HCT116 (cell line): ENCODE data around the gene FAM171A2. TPM values are rescaled to one million over a fixed set of nuclear protein-coding genes. Genes with fewer than 3 reads are reported as not detected.

Experiments used
- ATAC-seq: fragments of 200-7000 bp; cut with Tn5 transposase; 2 replicates; pipeline ENCODE4 v1.9.1; 2020; ENCODE audit warnings: mild to moderate bottlenecking, moderate library complexity
- Bru-seq: library from RNA; stranded (reverse); fragments of 400-500 nt; gene quantifications from one replicate; lab custom pipeline; 2021; lab: Mats Ljungman, UMichigan
- BruChase-seq, 2 experiments: library from RNA; stranded (reverse); fragments of 400-500 nt; gene quantifications; one replicate each; lab custom pipeline; 2021; lab: Mats Ljungman, UMichigan
- BruUV-seq: library from RNA; stranded (reverse); fragments of 400-500 nt; replicated peaks from 2 replicates; lab custom pipeline; 2021; lab: Mats Ljungman, UMichigan
- CTCF ChIA-PET: fragments of 300-600 bp; sonication (Branson Sonifier 250); formaldehyde crosslinking; loops from one replicate; lab custom pipeline; 2021; ENCODE audit warnings: antibody characterized with exemption; lab: Charles Lee
- POLR2A ChIA-PET: fragments of 300-600, 350-600 bp; sonication (Branson Sonifier 250); formaldehyde crosslinking; loops from one replicate; lab custom pipeline; 2021; ENCODE audit warnings: antibody characterized with exemption; lab: Charles Lee
- RAD21 ChIA-PET, 2 experiments: fragments of 300-600 bp; sonication (Branson Sonifier 250); formaldehyde crosslinking; loops; one replicate each; lab custom pipeline; 2023; ENCODE audit warnings: low total read pairs in 2 of 2; ENCODE audit not compliant: uncharacterized antibody in 2 of 2, unreplicated experiment in 2 of 2, low non-redundant PET in 1 of 2; lab: Charles Lee
- DNase-seq: peaks from one replicate; pipeline ENCODE4 v3.0.0-alpha.2; 2010; ENCODE audit warnings: low read depth, low spot score
- H2AFZ ChIP-seq: fragments of 200-600 bp; shearing (Covaris generic), sonication (generic); 2 replicates; pipeline ENCODE4 v1.6.1; 2017; ENCODE audit warnings: low read depth, mixed run types, mixed read lengths, antibody characterized with exemption, low read length; ENCODE audit not compliant: poor library complexity, severe bottlenecking
- H3K27ac ChIP-seq: 2 replicates; pipeline ENCODE4 v1.5.1; 2012; ENCODE audit warnings: low read depth, low read length
- H3K27me3 ChIP-seq: fragments of 200-600 bp; sonication (generic); 2 replicates; pipeline ENCODE4 v1.6.1; 2016; ENCODE audit warnings: mixed run types, low read length, mixed read lengths; ENCODE audit not compliant: insufficient read depth
- H3K36me3 ChIP-seq, 2 experiments: fragments of 200-500 bp in 1 of 2; fragments of 200-600 bp in 1 of 2; sonication (Bioruptor generic) in 1 of 2; sonication (generic) in 1 of 2; 2 replicates each; pipeline versions ENCODE4 v1.5.1 to v1.6.1; 2014 to 2016; ENCODE audit warnings: low read length in 2 of 2, inconsistent platforms in 1 of 2, mixed read lengths in 1 of 2, mixed run types in 1 of 2; ENCODE audit not compliant: insufficient read depth in 2 of 2, control insufficient read depth in 1 of 2
- H3K4me1 ChIP-seq, 2 experiments: fragments of 200-600 bp in 1 of 2; sonication (generic) in 1 of 2; 2 replicates each; pipeline versions ENCODE4 v1.5.1 to v1.6.1; 2012 to 2017; ENCODE audit warnings: low read length in 2 of 2, inconsistent platforms in 1 of 2, mild to moderate bottlenecking in 1 of 2, mixed read lengths in 1 of 2, mixed run types in 1 of 2, moderate library complexity in 1 of 2; ENCODE audit not compliant: insufficient read depth in 2 of 2, control insufficient read depth in 1 of 2
- H3K4me2 ChIP-seq: fragments of 200-600 bp; sonication (generic); 2 replicates; pipeline ENCODE4 v1.6.1; 2017; ENCODE audit warnings: mixed run types, low read length, mixed read lengths
- H3K4me3 ChIP-seq, 2 experiments: fragments of 200-600 bp in 1 of 2; sonication (generic) in 1 of 2; replicated peaks in 1 of 2; 2 replicates each; pipeline ENCODE4 v1.5.1; 2011 to 2016; ENCODE audit warnings: low read length in 2 of 2, control low read depth in 1 of 2, low read depth in 1 of 2, mild to moderate bottlenecking in 1 of 2, mixed read lengths in 1 of 2, mixed run types in 1 of 2
- H3K79me2 ChIP-seq: fragments of 200-600 bp; sonication (generic); 2 replicates; pipeline ENCODE4 v1.6.1; 2017; ENCODE audit warnings: mild to moderate bottlenecking, mixed run types, low read length, moderate library complexity, mixed read lengths; ENCODE audit not compliant: insufficient read depth
- H3K9ac ChIP-seq: fragments of 200-600 bp; sonication (generic); 2 replicates; pipeline ENCODE4 v1.6.1; 2016; ENCODE audit warnings: low read length, mixed read lengths
- H3K9me2 ChIP-seq: fragments of 200-600 bp; sonication (generic), shearing (Covaris generic); 2 replicates; pipeline ENCODE4 v1.6.1; 2017; ENCODE audit warnings: mixed run types, mild to moderate bottlenecking, moderate library complexity; ENCODE audit not compliant: insufficient read depth
- H3K9me3 ChIP-seq, 2 experiments: fragments of 200-500 bp in 1 of 2; fragments of 200-600 bp in 1 of 2; sonication (Bioruptor generic) in 1 of 2; sonication (generic) in 1 of 2; 2 replicates each; pipeline ENCODE4 v1.6.1; 2014 to 2017; ENCODE audit warnings: low read length in 2 of 2, mixed read lengths in 2 of 2, inconsistent platforms in 1 of 2, low read depth in 1 of 2, mild to moderate bottlenecking in 1 of 2, mixed run types in 1 of 2, moderate library complexity in 1 of 2; ENCODE audit not compliant: control insufficient read depth in 1 of 2, insufficient read depth in 1 of 2
- H4K20me1 ChIP-seq: fragments of 200-600 bp; sonication (generic), shearing (Covaris generic); 2 replicates; pipeline ENCODE4 v1.6.1; 2017; ENCODE audit warnings: mixed run types, mild to moderate bottlenecking, moderate library complexity; ENCODE audit not compliant: insufficient read depth
- ATF3 ChIP-seq: IDR thresholded peaks from 2 replicates; pipeline ENCODE4 v1.6.1; 2012
- CTCF ChIP-seq, 3 experiments: fragments of 200-600 bp in 1 of 3; sonication (generic) in 1 of 3; IDR thresholded peaks in 2 of 3; conservative IDR thresholded peaks in 1 of 3; 2 replicates each; pipeline ENCODE4 v1.5.1; 2012 to 2017; ENCODE audit warnings: low read depth in 2 of 3, low read length in 2 of 3, antibody characterized with exemption in 1 of 3, borderline replicate concordance in 1 of 3, control low read depth in 1 of 3, mild to moderate bottlenecking in 1 of 3, mixed read lengths in 1 of 3, mixed run types in 1 of 3, moderate library complexity in 1 of 3; ENCODE audit not compliant: insufficient read depth in 1 of 3
- JUND ChIP-seq: IDR thresholded peaks from 2 replicates; pipeline ENCODE4 v1.6.1; 2012
- POLR2A ChIP-seq: IDR thresholded peaks from 2 replicates; pipeline ENCODE4 v1.7.0; 2011; ENCODE audit warnings: borderline replicate concordance; ENCODE audit not compliant: insufficient read depth, insufficient read length; ENCODE audit errors: extremely low read depth
- POLR2AphosphoS5 ChIP-seq: IDR thresholded peaks from 2 replicates; pipeline ENCODE4 v1.6.1; 2011; ENCODE audit warnings: mild to moderate bottlenecking, low read depth, low read length, moderate library complexity
- REST ChIP-seq: IDR thresholded peaks from 2 replicates; pipeline ENCODE4 v1.6.1; 2012; ENCODE audit warnings: low read depth
- SIN3A ChIP-seq: IDR thresholded peaks from 2 replicates; pipeline ENCODE4 v1.6.1; 2012; ENCODE audit warnings: low read depth
- YY1 ChIP-seq: IDR thresholded peaks from 2 replicates; pipeline ENCODE4 v1.6.1; 2011; ENCODE audit warnings: low read length, low read depth, moderate library complexity, mild to moderate bottlenecking; ENCODE audit not compliant: insufficient replicate concordance; ENCODE audit errors: extremely low read depth
- ZBTB33 ChIP-seq: IDR thresholded peaks from 2 replicates; pipeline ENCODE4 v1.6.1; 2011; ENCODE audit warnings: mild to moderate bottlenecking, low read length, moderate library complexity; ENCODE audit not compliant: insufficient replicate concordance; ENCODE audit errors: extremely low read depth
- ZFX ChIP-seq: fragments of 450-650 bp; IDR thresholded peaks from 2 replicates; pipeline ENCODE4 v1.6.1; 2017
- intact Hi-C: fragments of 100-400 bp; cut with micrococcal nuclease; formaldehyde crosslinking; loops from 2 replicates; pipeline ENCODE4 v1.10.0; 2022
- long read RNA-seq: library from polyadenylated mRNA; unstranded; transcript quantifications from one replicate; pipeline ENCODE4 v2.0.0, GENCODE V29; 2021; ENCODE audit not compliant: unreplicated experiment
- polyA plus RNA-seq: library from polyadenylated mRNA; unstranded; fragments of >200 nt; gene quantifications from 2 replicates; pipeline ENCODE4 v1.2.1, GENCODE V29; 2012; ENCODE audit warnings: missing spikeins
- total RNA-seq: library from RNA; stranded (reverse); gene quantifications from one replicate; pipeline ENCODE4 v1.2.1, GENCODE V29; 2021; ENCODE audit not compliant: unreplicated experiment

The FAM171A2 gene
- 18.0 TPM for total RNA-seq
- 12.5 and 12.7 TPM in 2 replicates for polyA plus RNA-seq
- percentile 40 among the genes with signal in this experiment for Bru-seq, nascent RNA
- percentile 43 among the genes with signal in this experiment for BruChase-seq, experiment 1, labeled RNA remaining after a 6-hour chase
- BruChase-seq, experiment 2, labeled RNA remaining after a 2-hour chase: percentile 43 among the genes with signal in this experiment
- long read RNA-seq, partial matches to known transcripts: 7 of 39 reads
- long read RNA-seq, other reads (novel, unspliced or antisense): 31 of 39 reads

GRCh38 chr17:44363613-44364159 lies at the start of gene FAM171A2:
TSS of gene FAM171A2 (minus strand) at chr17:44363853. CDS start at chr17:44363714, 139 bp downstream.
- peak within 1 kb of the TSS; percentile 72; the same call in 1 of the 2 replicates for H3K27ac ChIP-seq
- intact Hi-C loops: loop anchor here (10.0 kb wide), 1 partner anchor 459 kb away; the partner anchor contains the start of gene MPP2
- DNase-seq: no peak

More at GRCh38 chr17:44363613-44364159, at the start of gene FAM171A2:
- Histone ChIP-seq H3K9me3 (no peaks in the 10 kb centered on the region), H3K4me2 (peak within 1 kb of the TSS; percentile 93), H3K9ac (peak within 1 kb of the TSS; percentile 74), H4K20me1 (no peaks in the 10 kb centered on the region), H3K36me3 (no peaks in the 10 kb centered on the region), H3K4me3 (peak within 1 kb of the TSS; percentile 60 to 75), H3K79me2 (no peaks in the 10 kb centered on the region), H2AFZ (peak within 1 kb of the TSS; percentile 14), H3K9me2 (no peaks in the 10 kb centered on the region), H3K4me1 (peaks cover 7 to 27% of the 10 kb centered on the region in 2 experiments; a peak in 3 of 4 replicates), H3K27me3 (no peaks in the 10 kb centered on the region)
- no TSS peak for BruUV-seq
- TF ChIP-seq REST: no peak
- no peak for TF ChIP-seq ATF3
- no peak for TF ChIP-seq YY1
- TF ChIP-seq POLR2AphosphoS5: peak; percentile 79
- peak; percentile 26 to 56 (median 42); a peak in 5 of 6 replicates for TF ChIP-seq CTCF (IDR thresholded peaks at IDR 0.05 in 2 of 3, conservative IDR thresholded peaks at IDR 0.05 in 1 of 3; ENCODE audit: borderline replicate concordance in 1 of 3, insufficient read depth in 1 of 3, low read depth in 2 of 3, low read length in 2 of 3)
- TF ChIP-seq JUND: no peak
- TF ChIP-seq SIN3A: no peak
- no peak for TF ChIP-seq ZBTB33
- no peak for TF ChIP-seq POLR2A
- peak; percentile 37; the same call in 1 of the 2 replicates for TF ChIP-seq ZFX
- peak; percentile 87 for ATAC-seq
- ChIA-PET RAD21 (no interaction called here), POLR2A (interaction anchor here (0.6 to 1.0 kb wide), 2 partner anchors 22 to 164 kb away, joined by 3 read pairs; partner anchors contain the start of gene ATXN7L3), CTCF (interaction anchor here (0.7 to 2.1 kb wide), 14 partner anchors 8 to 426 kb away, joined by 3 to 12 read pairs (median 5); partner anchors contain the start of genes GRN and HROB)
